Stimulated activated CD4-positive, alpha-beta T cell treated with anti-CD3 and anti-CD28 coated beads, Interleukin-4, amount 100 ng/mL, for 24 hours (primary cell): ENCODE results near the gene GTF2F1.
A peak's percentile ranks its signal among the peaks of the same experiment; 100 is the strongest.
"Not testable (repeated sequence)": the region's sequence is repeated elsewhere in the genome, so short reads cannot be mapped to it uniquely, and the experiment has no call there.

Experiments
- DNase-seq: peaks from one replicate; pipeline ENCODE4 v3.0.0-alpha.2; 2020

GTF2F1 gene

GRCh38 chr19:6393074-6393982 lies at the start of gene GTF2F1:
GTF2F1 (minus strand) TSS chr19:6393164; CDS start chr19:6392995, 169 bp downstream.
- peak; percentile 95 for DNase-seq

GRCh38 chr19:6442087-6442688 lies 49.2 kb upstream of the GTF2F1 start:
- no peak for DNase-seq

- no peak for DNase-seq
These were observed 47.9 kb upstream of the GTF2F1 start for GRCh38 chr19:6440905-6441304.

- no peak for DNase-seq
These were observed 46.8 kb upstream of the GTF2F1 start for GRCh38 chr19:6439743-6440142.

GRCh38 chr19:6433663-6434062 lies 40.7 kb upstream of the GTF2F1 start, which contains the start of gene SLC25A41:
SLC25A41 (minus strand) TSS chr19:6433763; CDS start chr19:6433693, 70 bp downstream.
- DNase-seq, result no peak

- no peak for DNase-seq
These were observed 40.2 kb upstream of the GTF2F1 start for GRCh38 chr19:6433165-6433564.

GRCh38 chr19:6431891-6432290 lies 38.9 kb upstream of the GTF2F1 start:
- DNase-seq, result no peak

GRCh38 chr19:6429419-6430221 lies 36.7 kb upstream of the GTF2F1 start:
- no peak for DNase-seq

- not testable (repeated sequence) for DNase-seq
These were observed 35.9 kb upstream of the GTF2F1 start for GRCh38 chr19:6428692-6429418.

GRCh38 chr19:6427131-6427530 lies 34.2 kb upstream of the GTF2F1 start:
- no peak for DNase-seq

- DNase-seq, result no peak
These were observed 33.0 kb upstream of the GTF2F1 start for GRCh38 chr19:6425732-6426620.

- peak; percentile 100 for DNase-seq
These were observed 32.2 kb upstream of the GTF2F1 start for GRCh38 chr19:6424939-6425731.

- DNase-seq, result peak; percentile 32
These were observed 31.4 kb upstream of the GTF2F1 start, which contains the start of gene KHSRP for GRCh38 chr19:6424195-6424938. KHSRP (minus strand) TSS chr19:6424811; CDS start chr19:6424701, 110 bp downstream.

GRCh38 chr19:6423499-6424194 lies 30.7 kb upstream of the GTF2F1 start:
- peak; percentile 50 for DNase-seq

- no peak for DNase-seq
These were observed 28.4 kb upstream of the GTF2F1 start for GRCh38 chr19:6421075-6422014.

- no peak for DNase-seq
These were observed 25.6 kb upstream of the GTF2F1 start for GRCh38 chr19:6418562-6418932.

GRCh38 chr19:6417713-6418561 lies 25.0 kb upstream of the GTF2F1 start:
- no peak for DNase-seq
